K562 (cell line): Measurements from ENCODE around the gene SERINC5. TPM values are rescaled to one million over a fixed set of nuclear protein-coding genes. Genes with fewer than 3 reads are reported as not detected.

ENCODE experiments used
- ATAC-seq: fragments of 200-7000 bp; cut with Tn5 transposase; 3 replicates; pipeline ENCODE4 v1.9.1; 2020; ENCODE audit warnings: moderate library complexity
- BruUV-seq: library from RNA; stranded (reverse); fragments of 400-500 nt; replicated peaks from 2 replicates; lab custom pipeline; 2021; lab: Mats Ljungman, UMichigan
- CTCF ChIA-PET: fragments of 300-600 bp; formaldehyde crosslinking; extraction: SDS; loops from one replicate; lab custom pipeline; 2021; ENCODE audit warnings: low intra/inter-chr PET ratio; lab: Yijun Ruan, JAX
- POLR2A ChIA-PET: fragments of 300-600, 350-650 bp; sonication (Branson Sonifier 250); formaldehyde crosslinking; extraction: SDS; loops from one replicate; lab custom pipeline; 2021; ENCODE audit warnings: antibody characterized with exemption, inconsistent platforms; lab: Yijun Ruan, JAX
- DNase-seq, 4 experiments: peaks; one replicate each; pipeline versions ENCODE4 v3.0.0 to v3.0.0-alpha.2; 2011 to 2018; ENCODE audit warnings: low spot score in 3 of 4, mixed read lengths in 3 of 4; ENCODE audit errors: extremely low read depth in 1 of 4
- FAIRE-seq: peaks from 2 replicates; lab custom pipeline; 2011; peaks lifted over from hg19 to GRCh38; lab: Jason Lieb, UNC
- H2AFZ ChIP-seq: 2 replicates; pipeline ENCODE4 v1.6.0; 2011; ENCODE audit warnings: low read depth, low read length, control low read depth, inconsistent platforms
- H3K27ac ChIP-seq: fragments of 200-600 bp; 3 replicates; pipeline ENCODE4 v1.8.0; 2011; ENCODE audit warnings: low read depth, mild to moderate bottlenecking, control low read depth, inconsistent platforms, low read length, moderate library complexity, mixed read lengths; ENCODE audit errors: extremely low read depth
- H3K27me3 ChIP-seq, 2 experiments: fragments of 300-600 bp in 1 of 2; 2 replicates in 1 of 2; 3 replicates in 1 of 2; pipeline versions ENCODE4 v1.6.0 to v1.8.0; 2011; ENCODE audit warnings: inconsistent platforms in 2 of 2, low read length in 2 of 2, mild to moderate bottlenecking in 1 of 2, mixed read lengths in 1 of 2, moderate library complexity in 1 of 2; ENCODE audit not compliant: control insufficient read depth in 2 of 2, insufficient read depth in 2 of 2
- H3K36me3 ChIP-seq: fragments of 300-600 bp; 3 replicates; pipeline ENCODE4 v1.8.0; 2011; ENCODE audit warnings: mild to moderate bottlenecking, low read length, inconsistent platforms; ENCODE audit not compliant: control insufficient read depth, insufficient read depth
- H3K4me1 ChIP-seq, 2 experiments: fragments of 200-600 bp in 1 of 2; replicated peaks in 1 of 2; 2 replicates in 1 of 2; 3 replicates in 1 of 2; pipeline versions ENCODE4 v1.5.1 to v1.8.0; 2011; ENCODE audit warnings: inconsistent platforms in 2 of 2, low read length in 2 of 2, mild to moderate bottlenecking in 1 of 2, mixed read lengths in 1 of 2, moderate library complexity in 1 of 2; ENCODE audit not compliant: control insufficient read depth in 2 of 2, insufficient read depth in 2 of 2
- H3K4me2 ChIP-seq: 2 replicates; pipeline ENCODE4 v1.6.1; 2011; ENCODE audit warnings: low read length, control low read depth, inconsistent platforms, mixed read lengths; ENCODE audit not compliant: insufficient read depth
- H3K4me3 ChIP-seq: fragments of 200-600 bp; sonication (generic), shearing (Covaris generic); 2 replicates; pipeline ENCODE4 v1.5.1; 2016; ENCODE audit warnings: control low read depth, inconsistent platforms
- H3K79me2 ChIP-seq: fragments of 200-600 bp; 3 replicates; pipeline ENCODE4 v1.8.0; 2011; ENCODE audit warnings: low read length, inconsistent platforms; ENCODE audit not compliant: control insufficient read depth, insufficient read depth
- H3K9ac ChIP-seq, 2 experiments: 2 replicates each; pipeline versions ENCODE4 v1.6.0 to v1.6.1; 2011; ENCODE audit warnings: low read depth in 2 of 2, low read length in 2 of 2, control low read depth in 1 of 2, inconsistent platforms in 1 of 2, mild to moderate bottlenecking in 1 of 2, mixed read lengths in 1 of 2; ENCODE audit not compliant: insufficient read depth in 1 of 2
- H3K9me1 ChIP-seq: one replicate; pipeline ENCODE4 v1.6.0; 2011; ENCODE audit warnings: inconsistent platforms, mild to moderate bottlenecking, low read length, moderate library complexity; ENCODE audit not compliant: control insufficient read depth, insufficient read depth
- H3K9me3 ChIP-seq: replicated peaks from 2 replicates; pipeline ENCODE4 v1.5.1; 2011; ENCODE audit warnings: low read depth, low read length, inconsistent platforms; ENCODE audit not compliant: control insufficient read depth, insufficient read depth
- H4K20me1 ChIP-seq: replicated peaks from 2 replicates; pipeline ENCODE4 v1.6.1; 2011; ENCODE audit warnings: low read length, inconsistent platforms, mixed read lengths; ENCODE audit not compliant: control insufficient read depth, insufficient read depth
- CEBPB ChIP-seq: fragments of 450-650 bp; IDR thresholded peaks from 2 replicates; pipeline ENCODE4 v1.6.1; 2016; ENCODE audit warnings: missing genetic modification characterization, missing compliant biosample characterization
- CEBPG ChIP-seq, 3 experiments: fragments of 200-800 bp in 1 of 3; sonication (Bioruptor generic) in 1 of 3; sonication (generic) in 1 of 3; formaldehyde crosslinking in 1 of 3; IDR thresholded peaks in 2 of 3; conservative IDR thresholded peaks in 1 of 3; 2 replicates each; pipeline versions ENCODE4 v1.6.1 to v1.8.0; 2016 to 2022; ENCODE audit warnings: missing compliant biosample characterization in 2 of 3, missing genetic modification characterization in 2 of 3, mild to moderate bottlenecking in 1 of 3, missing genetic modification reagents in 1 of 3
- ETV6 ChIP-seq, 3 experiments: fragments of 150-350 bp in 1 of 3; sonication (generic) in 1 of 3; formaldehyde crosslinking in 1 of 3; IDR thresholded peaks; 2 replicates each; pipeline versions ENCODE4 v1.6.1 to v1.8.0; 2014 to 2022; ENCODE audit warnings: borderline replicate concordance in 2 of 3, low read depth in 2 of 3, antibody characterized with exemption in 1 of 3, low read length in 1 of 3, mild to moderate bottlenecking in 1 of 3, missing genetic modification reagents in 1 of 3
- ILK ChIP-seq: fragments of 450-650 bp; IDR thresholded peaks from 2 replicates; pipeline ENCODE4 v1.6.1; 2016; ENCODE audit warnings: missing genetic modification characterization, low read depth, mild to moderate bottlenecking, missing compliant biosample characterization, moderate library complexity, borderline replicate concordance
- MAFG ChIP-seq: fragments of 450-650 bp; conservative IDR thresholded peaks from 2 replicates; pipeline ENCODE4 v1.6.1; 2016; ENCODE audit warnings: missing genetic modification characterization, missing compliant biosample characterization
- NR2C1 ChIP-seq, 2 experiments: fragments of 450-650 bp; IDR thresholded peaks; 2 replicates each; pipeline ENCODE4 v1.6.1; 2017; ENCODE audit warnings: mild to moderate bottlenecking in 2 of 2, antibody characterized with exemption in 1 of 2, inconsistent platforms in 1 of 2, missing compliant biosample characterization in 1 of 2, missing genetic modification characterization in 1 of 2
- NRF1 ChIP-seq, 2 experiments: fragments of 450-650 bp; IDR thresholded peaks in 1 of 2; conservative IDR thresholded peaks in 1 of 2; 2 replicates each; pipeline ENCODE4 v1.6.1; 2014; ENCODE audit warnings: mild to moderate bottlenecking in 2 of 2
- PHB ChIP-seq: fragments of 250-450 bp; sonication (Bioruptor Pico); IDR thresholded peaks from 2 replicates; pipeline ENCODE4 v1.5.0; 2021
- RCOR1 ChIP-seq, 2 experiments: IDR thresholded peaks; 2 replicates each; pipeline ENCODE4 v1.6.1; 2012; ENCODE audit warnings: low read depth in 2 of 2, low read length in 2 of 2, borderline replicate concordance in 1 of 2, improper control_type of control experiment in 1 of 2
- SMARCB1 ChIP-seq: IDR thresholded peaks from 2 replicates; pipeline ENCODE4 v1.6.1; 2011; ENCODE audit warnings: improper control_type of control experiment, low read depth; ENCODE audit not compliant: insufficient read length
- U2AF2 ChIP-seq: fragments of 200-400 bp; formaldehyde crosslinking; optimal IDR thresholded peaks from 2 replicates; pipeline ENCODE3; 2017; ENCODE audit warnings: low read depth, mild to moderate bottlenecking, low read length
- ZNF354B ChIP-seq: fragments of 250-450 bp; sonication (Bioruptor Pico); IDR thresholded peaks from 2 replicates; pipeline ENCODE4 v1.4.0; 2020
- ZNF398 ChIP-seq: fragments of 250-450 bp; sonication (Bioruptor Pico); IDR thresholded peaks from 2 replicates; pipeline ENCODE4 v1.8.0; 2021; ENCODE audit warnings: moderate library complexity, mild to moderate bottlenecking, inconsistent platforms
- ZNF551 ChIP-seq: fragments of 250-450 bp; sonication (Bioruptor Pico); IDR thresholded peaks from 2 replicates; pipeline ENCODE4 v1.5.0; 2021; ENCODE audit warnings: mild to moderate bottlenecking, moderate library complexity
- WGBS: fragments of 100-300 bp; shearing (Covaris generic); methylation state at CpG from one replicate; pipeline ENCODE4 v1.1.6; 2016; ENCODE audit warnings: low coverage, mixed read lengths; ENCODE audit not compliant: insufficient coverage; ENCODE audit errors: missing lambda C conversion rate; 5-methylcytosine and 5-hydroxymethylcytosine counted together
- in situ Hi-C: fragments of 300-500 bp; cut with MboI; formaldehyde crosslinking; loops from 4 replicates; pipeline ENCODE4 v1.15.0; 2018; ENCODE audit warnings: inconsistent platforms, mixed read lengths
- intact Hi-C: fragments of 100-400 bp; cut with micrococcal nuclease; formaldehyde crosslinking; loops from 2 replicates; pipeline ENCODE4 v1.14.2; 2022
- polyA plus RNA-seq, 8 experiments: library from polyadenylated mRNA; depleted of rRNA in 4 of 8; stranded (reverse) in 5 of 8; unstranded in 3 of 8; fragments of >200 nt; fragmentation: Nextera tagmentation in 2 of 8; fragmentation: Illumina TruSeq in 1 of 8; extraction: Ambion mirVana in 2 of 8; extraction: Trizol in 1 of 8; gene quantifications; 2 replicates each; pipeline versions ENCODE4 v1.2.1 to v1.2.3, GENCODE V29; 2011 to 2014; ENCODE audit warnings: inconsistent platforms in 1 of 8, missing spikeins in 1 of 8
- total RNA-seq, 7 experiments: library from RNA; depleted of rRNA in 6 of 7; stranded (reverse); fragments of >200 nt in 6 of 7; fragmentation: Illumina TruSeq in 2 of 7; extraction: Trizol in 2 of 7; gene quantifications; 2 replicates each; pipeline versions ENCODE4 v1.2.1 to v1.2.3, GENCODE V29; 2011 to 2021; ENCODE audit warnings: low replicate concordance in 1 of 7
- TF ChIP-seq, protein P1 (sequence below): fragments of 450-650 bp; IDR thresholded peaks from 2 replicates; pipeline ENCODE4 v1.6.1; 2017; ENCODE audit warnings: mild to moderate bottlenecking, moderate library complexity
- TF ChIP-seq, protein P2 (sequence below): sonication (generic); formaldehyde crosslinking; IDR thresholded peaks from 2 replicates; pipeline ENCODE4 v1.8.0; 2022; ENCODE audit warnings: mild to moderate bottlenecking, missing genetic modification reagents, borderline replicate concordance

Gene SERINC5
- total and polyA plus RNA-seq, 9 of the 15 experiments (the other 6 are each of a cell fraction or from before 2014, with no cell fraction given): 1.4 to 7.9 (median 3.7) TPM

DNA sequence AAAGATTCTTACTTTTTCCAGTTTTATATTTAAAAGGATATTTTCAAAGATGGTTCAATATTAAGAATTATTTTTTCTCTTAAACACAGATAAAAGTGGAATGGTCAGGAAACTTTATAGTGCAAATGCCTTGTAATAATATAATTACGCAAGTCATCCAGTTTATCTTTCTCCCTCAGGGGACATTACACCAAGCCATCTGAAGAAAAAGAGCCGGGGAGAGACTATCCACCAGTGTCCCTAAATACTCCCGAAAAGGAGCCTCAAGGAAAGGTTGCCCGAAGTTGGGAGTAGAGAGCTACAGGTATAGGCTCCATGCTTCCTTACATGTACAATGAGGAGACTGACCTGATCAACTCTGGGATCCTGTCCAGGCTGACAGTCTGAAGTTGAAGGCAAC lies 101.1 kb downstream of the SERINC5 start:
- BruUV-seq: no TSS peak
- DNase-seq: no peak
- POLR2A ChIA-PET: no interaction called here

More for the DNA sequence above, 101.1 kb downstream of the SERINC5 start:
- Histone ChIP-seq H3K4me2 (no peak overlapping the region), H3K27ac (no peak overlapping the region), H3K9me1 (no peaks in the 10 kb centered on the region), H3K9me3 (no peaks in the 10 kb centered on the region), H3K9ac (no peak overlapping the region), H3K79me2 (no peaks in the 10 kb centered on the region)
- intact Hi-C loops: no loop called here
- CTCF ChIA-PET: no interaction called here
- TF ChIP-seq ILK (no peak), ETV6 (IDR thresholded peaks at IDR 0.05; ENCODE audit: borderline replicate concordance in 1 of 2, low read depth in 2 of 2, low read length in 1 of 2) (no peak), ETV6 (CRISPR knock-in tag; IDR thresholded peaks at IDR 0.05; ENCODE audit: borderline replicate concordance) (no peak), ZNF398 (CRISPR knock-in tag) (no peak), ZNF354B (no peak), MAFG (tag) (peak; percentile 55), NR2C1 (IDR thresholded peaks at IDR 0.05) (no peak), NR2C1 (tag; IDR thresholded peaks at IDR 0.05) (no peak), PHB (CRISPR knock-in tag) (no peak), ZNF551 (no peak), CEBPB (peak; percentile 42; the same call in 1 of the 2 replicates), RCOR1 (IDR thresholded peaks at IDR 0.05; ENCODE audit: borderline replicate concordance in 1 of 2, low read depth in 2 of 2, low read length in 2 of 2) (no peak), CEBPG (CRISPR knock-in tag; IDR thresholded peaks at IDR 0.05) (no peak), CEBPG (tag; conservative IDR thresholded peaks at IDR 0.05 in 1 of 2, IDR thresholded peaks at IDR 0.05 in 1 of 2) (no peak), NRF1 (conservative IDR thresholded peaks at IDR 0.05 in 1 of 2, IDR thresholded peaks at IDR 0.05 in 1 of 2) (no peak), U2AF2 (no peak), SMARCB1 (no peak)
- TF ChIP-seq, protein P1, sequence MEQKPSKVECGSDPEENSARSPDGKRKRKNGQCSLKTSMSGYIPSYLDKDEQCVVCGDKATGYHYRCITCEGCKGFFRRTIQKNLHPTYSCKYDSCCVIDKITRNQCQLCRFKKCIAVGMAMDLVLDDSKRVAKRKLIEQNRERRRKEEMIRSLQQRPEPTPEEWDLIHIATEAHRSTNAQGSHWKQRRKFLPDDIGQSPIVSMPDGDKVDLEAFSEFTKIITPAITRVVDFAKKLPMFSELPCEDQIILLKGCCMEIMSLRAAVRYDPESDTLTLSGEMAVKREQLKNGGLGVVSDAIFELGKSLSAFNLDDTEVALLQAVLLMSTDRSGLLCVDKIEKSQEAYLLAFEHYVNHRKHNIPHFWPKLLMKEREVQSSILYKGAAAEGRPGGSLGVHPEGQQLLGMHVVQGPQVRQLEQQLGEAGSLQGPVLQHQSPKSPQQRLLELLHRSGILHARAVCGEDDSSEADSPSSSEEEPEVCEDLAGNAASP: no peak
- TF ChIP-seq, protein P2, sequence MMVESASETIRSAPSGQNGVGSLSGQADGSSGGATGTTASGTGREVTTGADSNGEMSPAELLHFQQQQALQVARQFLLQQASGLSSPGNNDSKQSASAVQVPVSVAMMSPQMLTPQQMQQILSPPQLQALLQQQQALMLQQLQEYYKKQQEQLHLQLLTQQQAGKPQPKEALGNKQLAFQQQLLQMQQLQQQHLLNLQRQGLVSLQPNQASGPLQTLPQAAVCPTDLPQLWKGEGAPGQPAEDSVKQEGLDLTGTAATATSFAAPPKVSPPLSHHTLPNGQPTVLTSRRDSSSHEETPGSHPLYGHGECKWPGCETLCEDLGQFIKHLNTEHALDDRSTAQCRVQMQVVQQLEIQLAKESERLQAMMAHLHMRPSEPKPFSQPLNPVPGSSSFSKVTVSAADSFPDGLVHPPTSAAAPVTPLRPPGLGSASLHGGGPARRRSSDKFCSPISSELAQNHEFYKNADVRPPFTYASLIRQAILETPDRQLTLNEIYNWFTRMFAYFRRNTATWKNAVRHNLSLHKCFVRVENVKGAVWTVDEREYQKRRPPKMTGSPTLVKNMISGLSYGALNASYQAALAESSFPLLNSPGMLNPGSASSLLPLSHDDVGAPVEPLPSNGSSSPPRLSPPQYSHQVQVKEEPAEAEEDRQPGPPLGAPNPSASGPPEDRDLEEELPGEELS (CRISPR knock-in tag): no peak
- TF ChIP-seq, all 486 proteins: peak for 2
- ATAC-seq: no peak
- Histone ChIP-seq H3K4me3 (no peak overlapping the region), H3K4me1 (no peaks in the 10 kb centered on the region), H2AFZ (no peak overlapping the region), H4K20me1 (no peaks in the 10 kb centered on the region), H3K27me3 (no peaks in the 10 kb centered on the region), H3K36me3 (no peaks in the 10 kb centered on the region)
- no peak for FAIRE-seq
- 70% methylated on average over 4 of the region's 4 CpGs for WGBS
- in situ Hi-C loops: no loop called here
